Erythroblast (primary cell): ENCODE data around the gene GID4.

Experiments
- GATA1 ChIP-seq: IDR thresholded peaks from 2 replicates; pipeline ENCODE4 v1.6.1; 2011; ENCODE audit warnings: low read depth, mild to moderate bottlenecking, control low read depth, low read length, moderate library complexity
- POLR2A ChIP-seq: IDR thresholded peaks from 2 replicates; pipeline ENCODE4 v1.6.1; 2011; ENCODE audit warnings: mild to moderate bottlenecking, low read length

DNA sequence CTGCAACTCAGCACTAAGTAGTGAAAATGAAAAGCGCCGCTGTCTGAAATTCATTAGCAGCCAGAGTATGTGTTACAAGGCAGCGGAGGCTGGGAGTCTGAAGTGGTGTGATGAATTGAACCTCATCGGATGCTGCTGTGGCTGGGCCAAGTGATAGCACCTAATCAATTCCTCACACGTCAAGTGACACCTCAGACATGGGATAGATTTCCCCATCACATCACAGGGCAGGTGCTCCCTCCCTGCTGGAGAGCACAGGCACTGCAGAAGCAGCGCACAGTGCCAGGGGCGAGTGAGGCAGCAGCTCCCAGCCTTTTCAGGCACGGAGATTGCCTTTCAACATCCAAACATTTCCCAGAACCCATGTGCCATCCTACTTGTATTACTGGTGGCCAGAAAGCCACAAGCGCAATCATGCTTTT is 34.3 kb upstream of the GID4 start:
- TF ChIP-seq POLR2A (no peak), GATA1 (no peak)
